Skin epidermis (tissue), 12 donors: ENCODE results near the gene CD99L2.
"Not testable (repeated sequence)": the region's sequence is repeated elsewhere in the genome, so short reads cannot be mapped to it uniquely, and the experiment has no call there.

Experiments
- H3K27ac ChIP-seq, 21 experiments: fragments of 200-600 bp; sonication (generic) in 11 of 21; one replicate each; pipeline ENCODE4 v1.5.0; 2020; ENCODE audit warnings: mild to moderate bottlenecking in 3 of 21, inconsistent platforms in 2 of 21, moderate library complexity in 2 of 21
- H3K4me3 ChIP-seq, 7 experiments: fragments of 200-600 bp; sonication (generic) in 2 of 7; one replicate each; pipeline ENCODE4 v1.5.0; 2020; ENCODE audit warnings: inconsistent platforms in 2 of 7, mild to moderate bottlenecking in 2 of 7, moderate library complexity in 1 of 7

Gene CD99L2

GRCh38 chrX:150863191-150863590 is 35.3 kb downstream of the CD99L2 start:
- Histone ChIP-seq H3K4me3 (no peak overlapping the region), H3K27ac (no peak overlapping the region)

GRCh38 chrX:150857453-150857852 is 41.0 kb downstream of the CD99L2 start:
- Histone ChIP-seq H3K4me3 (no peak overlapping the region), H3K27ac (no peak overlapping the region)

- H3K4me3 ChIP-seq: no peak overlapping the region
- no peak overlapping the region for H3K27ac ChIP-seq
These were observed 41.7 kb downstream of the CD99L2 start for GRCh38 chrX:150856785-150857184.

GRCh38 chrX:150856101-150856500 is 42.4 kb downstream of the CD99L2 start:
- Histone ChIP-seq H3K4me3 (no peak overlapping the region), H3K27ac (no peak overlapping the region)

GRCh38 chrX:150854856-150855255 is 43.6 kb downstream of the CD99L2 start:
- Histone ChIP-seq H3K27ac (no peak overlapping the region), H3K4me3 (no peak overlapping the region)

- Histone ChIP-seq H3K27ac (peak overlapping the region in 7 of 21 experiments; percentile 18 to 70 (median 39)), H3K4me3 (no peak overlapping the region)
These were observed 48.3 kb downstream of the CD99L2 start for GRCh38 chrX:150849996-150850720.

GRCh38 chrX:150849486-150849885 is 49.0 kb downstream of the CD99L2 start:
- peak overlapping the region in 8 of 21 experiments; percentile 11 to 70 (median 39) for H3K27ac ChIP-seq

GRCh38 chrX:150848914-150849365 is 49.5 kb downstream of the CD99L2 start:
- peak overlapping the region in 8 of 21 experiments; percentile 11 to 70 (median 38) for H3K27ac ChIP-seq
- no peak overlapping the region for H3K4me3 ChIP-seq

More at GRCh38 chrX:150849486-150849885, 49.0 kb downstream of the CD99L2 start:
- no peak overlapping the region for H3K4me3 ChIP-seq

- H3K27ac ChIP-seq: no peak overlapping the region
- H3K4me3 ChIP-seq: no peak overlapping the region
These were observed 51.4 kb downstream of the CD99L2 start for GRCh38 chrX:150847088-150847487.

- Histone ChIP-seq H3K27ac (no peak overlapping the region), H3K4me3 (no peak overlapping the region)
These were observed 52.3 kb downstream of the CD99L2 start for GRCh38 chrX:150846130-150846529.

GRCh38 chrX:150845091-150845490 is 53.4 kb downstream of the CD99L2 start:
- no peak overlapping the region for H3K27ac ChIP-seq
- no peak overlapping the region for H3K4me3 ChIP-seq

- Histone ChIP-seq H3K4me3 (no peak overlapping the region), H3K27ac (peak overlapping the region in 1 of 21 experiments; percentile 59)
These were observed 54.5 kb downstream of the CD99L2 start for GRCh38 chrX:150844016-150844415.

GRCh38 chrX:150842198-150842685 is 56.2 kb downstream of the CD99L2 start:
- Histone ChIP-seq H3K4me3 (no peak overlapping the region), H3K27ac (no peak overlapping the region)

GRCh38 chrX:150841456-150842197 is 56.8 kb downstream of the CD99L2 start:
- Histone ChIP-seq H3K27ac (peak overlapping the region in 1 of 21 experiments; percentile 43), H3K4me3 (no peak overlapping the region)

- no peak overlapping the region for H3K4me3 ChIP-seq
- no peak overlapping the region for H3K27ac ChIP-seq
These were observed 60.6 kb downstream of the CD99L2 start for GRCh38 chrX:150837845-150838244.

GRCh38 chrX:150834695-150835094 is 63.8 kb downstream of the CD99L2 start:
- Histone ChIP-seq H3K27ac (no peak overlapping the region), H3K4me3 (no peak overlapping the region)

GRCh38 chrX:150833454-150834056 is 64.9 kb downstream of the CD99L2 start:
- H3K4me3 ChIP-seq: no peak overlapping the region
- H3K27ac ChIP-seq: no peak overlapping the region

GRCh38 chrX:150831863-150832262 is 66.6 kb downstream of the CD99L2 start:
- Histone ChIP-seq H3K4me3 (no peak overlapping the region), H3K27ac (no peak overlapping the region)

GRCh38 chrX:150828785-150829184 is 69.7 kb downstream of the CD99L2 start:
- Histone ChIP-seq H3K4me3 (no peak overlapping the region), H3K27ac (no peak overlapping the region)

- H3K27ac ChIP-seq, H3K4me3 ChIP-seq: not testable (repeated sequence)
These were observed 74.1 kb downstream of the CD99L2 start for GRCh38 chrX:150824352-150824751.
